Posterior cingulate gyrus (tissue), 11 donors: Measurements from ENCODE around the gene PLA2G2A.
"Not testable (repeated sequence)": the region's sequence is repeated elsewhere in the genome, so short reads cannot be mapped to it uniquely, and the experiment has no call there.

Source experiments
- DNase-seq, 10 donors: peaks; one replicate each; pipeline versions ENCODE4 v3.0.0 to v3.0.0-alpha.2; 2020 to 2021; ENCODE audit warnings: mixed read lengths in 3 of 10
- intact Hi-C: fragments of 100-400 bp; cut with DNase I; formaldehyde crosslinking; loops from one replicate; pipeline ENCODE4 v1.15.1; 2023

PLA2G2A gene, protein sequence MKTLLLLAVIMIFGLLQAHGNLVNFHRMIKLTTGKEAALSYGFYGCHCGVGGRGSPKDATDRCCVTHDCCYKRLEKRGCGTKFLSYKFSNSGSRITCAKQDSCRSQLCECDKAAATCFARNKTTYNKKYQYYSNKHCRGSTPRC

GRCh38 chr1:19979494-19979977, at the start of gene PLA2G2A:
Gene PLA2G2A (minus strand): TSS chr1:19979618. CDS start chr1:19978773, 845 bp downstream.
- intact Hi-C loops = loop anchor here (10.0 kb wide), 1 partner anchor 175 kb away; no protein-coding TSS in a partner anchor
- no peak for DNase-seq

- no peak for DNase-seq
- intact Hi-C loops = no loop called here
Measured at GRCh38 chr1:20028726-20029125, 49.3 kb upstream of the PLA2G2A start.

GRCh38 chr1:20028125-20028524, 48.7 kb upstream of the PLA2G2A start:
- intact Hi-C loops = no loop called here
- no peak for DNase-seq

GRCh38 chr1:20017741-20018140, 38.3 kb upstream of the PLA2G2A start:
- DNase-seq = no peak
- intact Hi-C loops = no loop called here

DNA sequence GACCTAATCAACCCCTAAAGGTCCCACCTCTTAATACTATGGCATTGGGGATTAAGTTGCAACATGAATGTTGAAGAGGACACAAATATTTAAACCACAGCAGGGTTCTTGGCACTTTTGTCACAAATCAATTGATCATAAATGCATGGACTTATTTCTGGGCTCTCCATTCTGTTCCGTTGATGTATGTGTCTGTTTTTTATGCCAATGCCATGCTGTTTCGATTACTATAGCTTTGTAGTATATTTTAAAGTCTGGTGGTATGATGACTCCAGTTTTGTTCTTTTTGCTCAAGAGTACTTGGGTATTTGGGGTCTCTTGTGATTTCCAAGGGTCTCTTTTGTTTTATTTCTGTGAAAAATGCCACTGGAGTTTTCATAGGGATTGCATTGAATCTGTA, 34.7 kb upstream of the PLA2G2A start:
- intact Hi-C loops = no loop called here
- no peak for DNase-seq

GRCh38 chr1:20010016-20010415, 30.6 kb upstream of the PLA2G2A start:
- no peak for DNase-seq
- intact Hi-C loops = no loop called here

- no peak for DNase-seq
- intact Hi-C loops = no loop called here
Measured at GRCh38 chr1:20009212-20009611, 29.8 kb upstream of the PLA2G2A start.

GRCh38 chr1:20008391-20008841, 29.0 kb upstream of the PLA2G2A start:
- no peak for DNase-seq
- intact Hi-C loops = no loop called here

- DNase-seq, intact Hi-C loops: not testable (repeated sequence)
Measured at GRCh38 chr1:19998823-19999222, 19.4 kb upstream of the PLA2G2A start.

DNA sequence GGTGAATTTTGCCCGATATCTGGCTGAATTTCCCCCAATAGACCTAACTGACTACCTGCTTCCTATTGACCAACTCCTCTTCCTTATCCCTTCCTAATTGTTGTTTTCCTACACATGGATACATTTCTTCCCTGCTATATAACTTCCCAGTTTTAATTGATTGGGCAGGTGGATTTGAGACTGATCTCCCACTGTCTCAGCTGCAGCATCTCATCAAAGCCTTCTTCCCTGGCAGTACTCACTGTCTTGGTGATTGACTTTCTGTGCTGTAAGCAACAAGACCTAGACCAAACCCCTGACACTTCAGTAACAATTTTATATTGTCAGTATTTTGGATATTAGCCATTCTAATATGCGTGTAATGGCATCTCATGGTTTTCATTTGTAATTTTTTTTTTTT, 11.3 kb upstream of the PLA2G2A start:
- intact Hi-C loops = no loop called here
- DNase-seq = no peak

DNA sequence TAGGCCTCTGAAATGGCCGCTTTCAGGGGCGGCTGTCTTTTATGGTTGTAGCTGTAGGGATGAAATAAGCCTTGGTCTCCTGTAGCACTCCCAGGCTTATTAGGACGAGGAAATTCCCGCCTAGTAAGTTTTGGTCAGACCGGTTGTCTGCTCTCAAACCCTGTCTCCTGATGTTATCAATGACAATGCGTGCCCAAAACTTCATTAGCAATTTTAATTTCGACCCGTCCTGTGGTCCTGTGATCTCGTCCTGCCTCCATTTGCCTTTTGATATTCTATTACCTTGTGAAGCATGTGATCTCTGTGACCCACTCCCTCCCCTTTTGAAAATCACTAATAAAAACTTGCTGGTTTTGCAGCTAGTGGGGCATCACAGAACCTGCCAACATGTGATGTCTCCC, 10.8 kb upstream of the PLA2G2A start:
- intact Hi-C loops, DNase-seq: not testable (repeated sequence)

DNA sequence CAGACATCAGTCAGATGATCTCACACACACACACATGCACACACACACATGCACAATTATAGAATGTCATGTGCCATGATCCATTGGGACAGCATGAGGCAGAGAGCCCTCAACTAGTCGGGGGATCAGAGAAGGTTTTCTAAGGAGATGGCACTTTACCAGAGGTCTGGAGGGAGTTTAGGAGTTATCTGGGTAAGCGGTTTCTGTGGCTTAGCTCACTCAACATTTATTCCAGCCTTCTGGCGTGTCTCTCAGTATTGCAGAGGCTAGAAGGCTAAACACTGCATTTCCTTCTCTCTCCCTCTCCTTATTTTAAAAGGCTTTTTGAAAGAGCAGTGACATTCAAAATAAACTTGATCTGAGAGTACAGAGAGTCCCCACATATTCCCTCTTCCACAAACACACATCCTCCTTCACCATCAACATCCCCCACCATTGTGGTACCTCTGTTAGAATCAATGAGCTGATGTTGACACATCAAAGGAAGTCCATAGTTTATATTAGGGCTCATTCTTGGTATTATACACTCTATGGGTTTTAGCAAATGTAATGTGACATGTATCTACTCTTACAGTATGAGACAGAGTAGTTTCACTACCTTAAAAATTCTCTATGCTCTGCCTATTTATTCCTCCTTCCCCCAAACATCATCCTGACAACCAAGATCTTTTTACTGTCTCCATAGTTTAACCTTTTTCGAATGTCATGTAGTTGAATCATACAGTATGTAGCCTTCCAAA, 9.0 kb upstream of the PLA2G2A start:
- intact Hi-C loops = no loop called here
- DNase-seq = no peak

DNA sequence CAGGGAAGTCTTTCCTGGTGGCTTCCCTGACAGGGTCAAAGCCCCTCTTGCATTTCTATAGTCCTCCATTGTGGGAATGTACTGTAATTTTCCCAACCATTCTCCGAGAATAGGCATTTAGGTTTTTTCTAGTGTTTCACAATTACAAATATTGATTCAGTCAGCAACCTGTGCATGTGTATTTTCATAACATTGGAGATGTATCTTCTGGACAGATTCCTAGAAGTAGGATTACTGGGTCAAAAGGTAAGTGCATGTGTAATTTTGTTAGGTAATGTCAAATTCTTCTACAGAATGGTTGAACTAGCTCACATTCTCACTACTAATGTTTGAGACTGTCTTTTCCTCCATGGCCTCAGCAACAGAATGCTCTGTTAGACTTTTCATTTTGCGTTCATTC, 8.3 kb upstream of the PLA2G2A start:
- no peak for DNase-seq
- intact Hi-C loops = no loop called here

GRCh38 chr1:19984409-19985016, 5.1 kb upstream of the PLA2G2A start:
- DNase-seq, intact Hi-C loops: not testable (repeated sequence)

DNA sequence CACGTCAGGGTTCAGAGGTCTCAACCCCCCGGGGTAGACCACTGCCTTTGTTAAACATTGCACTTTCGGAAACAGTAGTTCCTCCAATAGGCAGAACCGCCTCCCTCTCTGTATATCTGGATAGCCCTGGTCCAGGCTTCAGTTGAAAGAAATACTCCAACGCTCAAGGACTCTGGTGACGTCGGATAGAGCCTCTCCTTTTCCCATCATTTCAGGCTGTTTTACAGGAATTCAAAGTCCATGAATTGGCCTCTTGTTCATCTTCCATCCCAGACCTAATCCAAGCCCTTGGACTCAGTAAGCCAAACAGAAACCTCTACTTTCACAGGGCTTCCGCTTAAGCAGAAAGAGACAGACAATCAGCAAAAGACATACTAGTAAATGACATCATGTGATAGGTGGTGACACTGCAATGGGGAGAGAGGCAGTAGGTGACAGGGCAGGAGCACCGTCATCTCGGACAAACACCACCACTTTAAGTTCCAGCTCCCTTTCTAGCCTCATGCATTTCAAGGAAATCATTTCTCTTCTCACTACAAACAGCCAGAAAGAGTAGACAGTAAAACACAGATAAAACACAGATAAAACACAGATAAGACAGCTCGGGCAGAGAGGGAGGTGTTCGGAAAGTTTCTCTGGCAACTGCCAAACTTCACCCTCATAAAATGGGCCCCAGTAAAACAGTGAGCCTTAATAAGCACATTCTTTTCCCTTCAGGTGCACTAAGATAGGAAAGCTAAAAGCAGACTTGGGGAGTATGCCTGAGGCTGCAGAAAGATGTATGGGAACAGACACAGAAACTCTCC, 2.3 kb upstream of the PLA2G2A start:
- DNase-seq = no peak
- intact Hi-C loops = no loop called here

- no peak for DNase-seq
- intact Hi-C loops = no loop called here
Measured at GRCh38 chr1:19981170-19981506, 1.7 kb upstream of the PLA2G2A start.

DNA sequence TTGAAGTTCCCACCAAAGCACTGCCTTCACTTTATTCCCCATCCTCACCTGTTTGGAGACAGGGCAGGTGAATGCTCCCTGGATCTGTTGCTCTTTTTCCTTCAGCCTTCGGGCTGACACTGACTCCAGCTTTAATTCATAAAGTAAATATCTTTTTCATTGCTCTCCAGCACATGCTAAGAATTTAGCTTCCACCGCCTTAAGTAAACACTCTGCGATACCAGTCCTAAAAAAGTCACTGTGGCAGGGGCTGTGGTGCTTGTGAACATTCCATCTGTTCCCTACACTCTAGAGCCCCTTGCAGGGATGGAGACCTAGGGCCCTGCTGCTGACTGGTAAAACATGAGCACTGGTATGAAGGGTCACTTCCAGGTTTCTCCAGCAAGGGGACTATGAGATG, 896 bp upstream of the PLA2G2A start:
- no peak for DNase-seq
- intact Hi-C loops = no loop called here

GRCh38 chr1:19978143-19978542, 1.3 kb downstream of the PLA2G2A start:
- no peak for DNase-seq
- intact Hi-C loops = loop anchor here (10.0 kb wide), 1 partner anchor 177 kb away; no protein-coding TSS in a partner anchor

DNA sequence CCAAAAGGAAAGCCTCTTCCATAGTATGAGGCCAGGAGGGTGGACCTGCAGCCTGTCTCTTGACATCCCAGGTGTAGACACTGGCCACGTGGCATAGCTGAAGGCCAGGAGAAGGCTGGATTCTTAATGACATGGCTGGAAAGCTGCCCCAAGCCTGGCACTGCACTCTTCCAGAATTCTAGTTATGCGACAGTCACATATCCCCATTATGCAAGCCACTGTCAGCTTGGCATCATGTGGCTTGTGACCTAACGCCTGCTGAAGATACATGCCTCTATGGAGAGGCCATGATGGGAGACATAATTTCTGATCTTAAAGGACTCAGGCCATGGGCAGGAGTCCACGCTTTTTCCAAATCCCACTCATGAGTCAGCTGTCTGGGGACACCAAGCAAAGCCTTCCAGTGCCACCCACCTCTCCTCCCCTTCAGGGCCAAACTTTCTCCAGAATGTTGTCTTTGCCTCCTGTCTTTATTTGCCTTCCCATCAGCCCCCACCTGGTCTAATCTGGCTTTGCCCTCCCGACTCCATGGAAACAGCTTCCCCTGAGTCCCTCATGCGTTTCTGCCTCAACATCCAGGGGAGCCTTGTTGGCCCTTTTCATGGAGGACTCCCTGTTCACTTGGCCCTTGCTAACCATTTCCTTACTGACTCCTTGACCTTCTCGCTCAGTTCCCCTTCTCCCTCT, 3.0 kb downstream of the PLA2G2A start:
- intact Hi-C loops = loop anchor here (10.0 kb wide), 1 partner anchor 178 kb away; no protein-coding TSS in a partner anchor
- DNase-seq = no peak
